Activated CD4-positive, alpha-beta T cell treated with anti-CD3 and anti-CD28 coated beads, Interleukin-2, Interleukin-4, amounts not matched to agents 100 ng/mL and 50 ng/mL, durations not matched to agents 16 hours and 8 hours (primary cell): Measurements from ENCODE around the gene IFITM10.

ENCODE experiments used
- DNase-seq: peaks from one replicate; pipeline ENCODE4 v3.0.0-alpha.2; 2020; ENCODE audit warnings: low spot score

IFITM10 gene

DNA sequence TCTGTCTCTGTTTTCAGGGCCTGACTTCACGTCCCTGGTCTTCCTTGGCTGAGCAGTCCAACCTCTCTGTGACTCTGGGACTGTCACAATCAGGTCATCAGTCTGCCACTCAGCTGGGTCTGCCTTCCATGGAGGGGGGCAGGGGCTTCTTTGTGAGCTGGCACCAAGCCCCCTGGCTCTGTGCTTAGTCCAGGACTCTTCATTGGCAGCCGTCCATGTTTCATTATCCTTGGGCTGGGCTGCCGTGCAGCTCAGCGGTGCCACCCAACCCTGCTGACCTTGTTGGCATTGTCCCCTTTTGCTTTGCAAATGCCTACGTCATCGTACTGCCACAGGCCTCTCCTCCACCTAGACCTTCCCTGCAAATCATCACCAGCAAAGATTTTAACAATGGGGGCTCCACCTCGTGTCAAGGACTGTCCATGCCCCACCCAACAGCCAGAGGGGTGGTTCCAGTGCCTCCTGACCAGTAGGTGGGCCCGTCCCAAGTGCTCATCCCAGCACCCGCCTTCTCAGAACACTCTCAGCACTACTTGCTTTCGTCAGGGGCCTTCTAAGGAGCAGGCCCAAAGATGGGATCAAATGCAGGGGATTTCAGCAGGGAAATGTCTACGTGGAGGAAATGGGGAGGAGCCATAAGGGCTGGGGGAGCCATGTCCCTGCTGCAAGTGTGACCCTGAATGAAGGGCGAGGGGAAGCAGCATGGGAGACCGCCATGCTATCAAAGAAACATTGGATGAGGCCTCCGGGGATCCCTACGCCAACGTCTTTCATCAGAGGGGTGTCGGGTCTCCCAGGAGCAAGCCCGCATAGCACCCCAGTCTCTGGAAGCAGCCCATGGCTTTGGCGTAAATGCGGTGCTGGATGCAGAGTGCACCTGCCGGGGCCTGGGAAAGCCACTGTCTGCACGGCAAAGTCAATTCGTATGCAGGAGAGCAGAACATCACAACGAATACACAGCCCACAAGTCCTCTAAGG lies 35.2 kb downstream of the IFITM10 start:
- no peak for DNase-seq

GRCh38 chr11:1708716-1709115 lies 41.7 kb downstream of the IFITM10 start:
- DNase-seq, result no peak

DNA sequence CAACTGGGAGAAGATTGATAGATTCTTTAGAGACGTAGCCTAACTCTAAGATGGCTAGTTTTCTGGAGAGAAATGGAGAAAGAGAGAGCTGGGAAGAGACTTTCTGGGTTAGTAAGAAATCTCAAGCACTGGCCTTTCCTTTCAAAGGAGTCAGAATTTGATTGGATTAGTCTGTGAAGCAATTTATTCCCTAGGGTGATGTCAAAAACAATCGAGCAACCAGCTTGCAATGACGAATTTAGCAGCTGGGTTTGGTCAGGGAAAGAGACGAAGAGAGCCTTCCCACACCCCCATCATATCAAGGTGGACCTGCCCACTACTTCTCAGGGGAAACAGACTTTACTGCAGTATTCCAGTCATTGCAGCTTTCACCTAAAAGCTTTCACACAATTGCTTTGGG lies 42.6 kb downstream of the IFITM10 start:
- no peak for DNase-seq

DNA sequence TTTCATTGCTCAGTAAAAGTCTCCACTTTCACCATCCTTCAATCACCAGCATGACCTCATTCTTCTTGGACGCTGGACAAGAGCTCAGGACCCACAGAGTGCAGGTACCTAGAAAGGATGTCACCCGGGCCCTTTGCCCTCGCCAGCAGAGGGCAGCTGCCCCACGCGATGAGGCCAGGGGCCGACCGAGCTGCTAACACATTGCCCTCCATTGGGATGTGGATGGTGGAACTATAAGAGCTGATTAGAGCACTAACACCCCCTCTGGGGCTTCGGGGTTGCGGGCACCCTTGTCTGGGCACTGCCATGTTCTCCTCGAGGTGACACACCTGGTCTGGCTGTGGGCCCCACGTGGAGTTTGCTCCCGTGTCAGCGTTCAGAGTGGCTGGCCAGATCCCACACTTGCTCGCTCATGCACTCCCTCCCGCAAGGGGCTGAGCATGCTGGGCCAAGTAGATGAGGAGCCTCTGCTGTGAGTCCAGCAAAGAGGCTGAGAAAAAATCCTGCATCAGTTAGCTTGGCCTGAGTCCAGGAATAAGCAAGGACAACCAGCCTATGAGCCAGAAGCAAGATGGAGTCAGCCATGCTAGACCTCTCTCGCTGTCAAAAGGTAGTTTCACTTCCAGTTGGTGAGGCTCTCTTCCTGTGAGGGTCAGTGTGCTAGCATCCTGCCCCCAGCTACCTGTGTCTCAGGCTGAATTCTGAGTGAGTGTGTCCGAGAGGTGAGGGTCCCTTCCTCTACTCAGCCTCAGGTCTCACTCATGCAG lies 43.6 kb downstream of the IFITM10 start:
- DNase-seq, result peak; percentile 15

GRCh38 chr11:1705126-1706052 lies 45.0 kb downstream of the IFITM10 start:
- peak; percentile 36 for DNase-seq

GRCh38 chr11:1703146-1703545 lies 47.2 kb downstream of the IFITM10 start:
- DNase-seq, result no peak

DNA sequence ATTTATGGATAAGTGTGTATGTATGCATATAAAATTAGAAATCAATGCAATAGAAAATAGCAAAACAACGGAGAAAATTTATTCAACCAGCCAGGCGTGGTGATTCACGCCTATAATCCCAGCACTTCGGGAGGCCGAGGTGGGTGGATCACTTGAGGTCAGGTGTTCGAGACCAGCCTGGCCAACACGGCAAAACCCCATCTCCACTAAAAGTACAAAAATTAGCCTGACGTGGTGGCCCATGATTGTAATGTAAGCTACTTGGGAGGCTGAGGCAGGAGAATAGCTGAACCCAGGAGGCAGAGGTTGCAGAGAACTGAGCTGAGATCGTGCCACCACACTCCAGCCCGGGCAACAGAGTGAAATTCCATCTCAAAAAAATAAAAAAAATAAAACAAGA lies 47.9 kb downstream of the IFITM10 start:
- DNase-seq, result no peak

DNA sequence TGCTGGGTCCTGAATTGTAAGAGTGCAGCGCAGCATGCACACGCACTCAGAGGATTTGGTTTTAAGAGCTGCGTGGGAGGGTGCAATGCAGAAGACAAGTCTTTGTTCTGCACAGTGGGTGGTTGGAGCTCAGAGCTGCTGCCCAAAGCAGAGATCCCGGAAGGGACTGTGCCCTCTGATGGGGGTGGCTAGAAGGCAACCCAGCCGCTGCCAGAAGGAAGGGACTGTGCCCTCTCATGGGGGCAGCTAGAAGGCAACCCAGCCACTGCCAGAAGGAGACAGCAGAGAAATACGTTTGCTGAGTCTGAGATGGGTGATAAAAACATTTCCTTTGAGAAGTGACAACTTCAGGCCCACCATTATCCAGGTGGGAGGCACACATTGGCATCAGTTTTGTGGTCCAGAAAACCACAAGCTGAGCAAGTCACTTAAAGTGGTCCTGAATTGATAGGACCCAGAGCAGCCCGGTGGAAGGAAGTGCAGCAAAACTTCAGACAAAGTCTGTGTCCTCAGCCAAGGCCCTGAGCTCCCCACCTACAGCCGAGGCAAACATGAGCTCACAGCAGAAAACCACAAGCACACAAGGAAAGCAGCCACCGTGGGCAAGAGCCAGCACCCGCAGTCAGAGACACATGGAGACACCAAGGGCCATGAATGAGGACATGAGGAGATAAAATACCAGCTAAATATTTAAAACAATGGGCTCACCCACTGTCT lies 49.1 kb downstream of the IFITM10 start:
- peak; percentile 19 for DNase-seq

GRCh38 chr11:1699771-1700170 lies 50.6 kb downstream of the IFITM10 start:
- no peak for DNase-seq

DNA sequence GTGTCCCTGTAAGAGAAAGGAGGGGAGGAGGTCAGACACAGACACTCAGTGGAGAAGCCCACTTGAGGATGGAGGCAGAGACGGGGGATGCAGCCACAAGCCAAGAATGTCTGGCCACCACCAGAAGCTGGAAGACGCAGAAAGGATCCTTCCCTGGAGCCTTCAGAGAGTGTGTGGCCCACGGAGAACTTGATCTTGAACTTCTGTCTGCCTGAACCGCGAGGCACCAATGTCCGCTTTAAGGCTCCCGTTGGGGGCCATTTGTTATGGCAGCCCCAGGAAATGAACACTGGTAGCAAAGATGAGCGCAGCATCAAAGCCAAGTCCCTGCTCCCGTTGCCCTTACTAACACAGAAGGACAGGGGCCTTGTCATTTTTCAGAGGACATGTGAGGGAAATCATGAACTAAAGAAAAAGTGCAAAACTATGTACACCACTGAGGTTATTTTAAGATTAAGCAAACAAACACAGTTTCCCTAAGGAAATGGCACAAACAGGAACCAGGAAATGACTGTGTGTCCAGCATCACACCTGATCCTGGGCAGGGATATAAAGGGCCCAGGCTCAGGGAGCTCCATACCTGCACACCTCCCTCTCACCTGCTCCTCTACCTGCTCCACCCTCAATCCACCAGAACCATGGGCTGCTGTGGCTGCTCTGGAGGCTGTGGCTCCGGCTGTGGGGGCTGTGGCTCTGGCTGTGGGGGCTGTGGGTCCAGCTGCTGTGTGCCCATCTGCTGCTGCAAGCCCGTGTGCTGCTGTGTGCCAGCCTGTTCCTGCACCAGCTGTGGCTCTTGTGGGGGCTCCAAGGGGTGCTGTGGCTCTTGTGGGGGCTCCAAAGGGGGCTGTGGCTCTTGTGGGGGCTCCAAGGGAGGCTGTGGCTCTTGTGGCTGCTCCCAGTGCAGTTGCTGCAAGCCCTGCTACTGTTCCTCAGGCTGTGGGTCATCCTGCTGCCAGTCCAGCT lies 53.5 kb downstream of the IFITM10 start, which contains the start of gene KRTAP5-6:
KRTAP5-6 (plus strand) TSS at position 588 of the 963 bp plus-strand sequence; CDS start at position 639, 51 bp downstream.
- no peak for DNase-seq

DNA sequence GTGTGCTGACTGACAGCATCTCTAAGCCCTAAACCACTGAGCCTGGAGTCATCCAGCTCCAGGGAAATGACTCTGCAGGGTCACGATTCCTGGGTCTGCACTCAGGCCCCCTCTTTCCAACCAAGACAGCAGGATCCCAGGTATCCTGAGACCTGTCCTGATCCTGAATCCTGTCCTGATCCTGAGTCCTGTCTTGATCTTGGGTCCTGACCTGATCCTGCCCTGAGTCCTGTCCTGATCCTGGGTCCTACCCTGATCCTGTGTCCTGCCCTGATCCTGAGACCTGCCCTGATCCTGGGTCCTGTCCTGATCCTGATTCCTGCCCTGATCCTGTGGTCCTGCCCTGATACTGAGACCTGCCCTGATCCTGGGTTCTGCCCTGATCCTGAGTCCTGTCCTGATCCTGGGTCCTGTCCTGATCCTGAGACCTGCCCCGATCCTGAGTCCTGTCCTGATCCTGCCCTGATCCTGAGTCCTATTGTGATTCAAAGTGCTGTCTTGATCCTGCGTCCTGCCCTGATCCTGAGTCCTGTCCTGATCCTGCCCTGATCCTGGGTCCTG lies 54.8 kb downstream of the IFITM10 start:
- DNase-seq, result no peak

DNA sequence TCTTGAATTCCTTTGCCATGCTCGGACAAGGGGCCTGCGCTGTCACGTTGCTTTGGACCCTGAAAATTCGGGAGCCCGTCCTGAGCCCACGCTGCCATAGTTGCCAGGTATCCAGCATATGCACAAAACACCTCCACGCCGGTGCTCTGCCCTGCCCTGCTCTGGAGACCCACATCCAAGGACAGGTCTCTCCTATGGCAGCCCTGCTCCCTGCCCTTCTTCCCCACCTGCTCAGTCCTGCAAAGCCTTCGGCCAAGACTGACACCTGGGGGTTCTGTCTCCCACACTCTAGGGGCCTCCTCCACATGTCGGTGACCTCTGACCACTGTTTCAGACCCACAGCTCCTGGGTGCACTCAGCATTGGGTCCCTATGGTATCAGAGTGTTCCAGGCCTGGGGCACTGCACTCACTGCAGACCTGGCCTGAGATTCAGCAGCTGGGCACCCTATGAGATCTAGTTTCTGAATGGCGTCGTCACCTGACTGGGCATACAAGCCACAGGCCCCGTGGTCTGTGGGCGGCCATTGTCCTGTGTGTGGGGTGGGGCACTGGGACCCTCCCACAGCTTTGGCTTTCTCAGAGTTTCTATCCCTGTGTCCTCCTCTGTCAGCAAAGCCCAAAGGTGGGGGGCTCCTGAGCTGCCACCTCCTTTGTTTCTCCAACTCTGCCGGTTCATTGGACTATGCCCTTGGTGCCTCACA lies 55.4 kb downstream of the IFITM10 start:
- no peak for DNase-seq

GRCh38 chr11:1694064-1694845 lies 56.1 kb downstream of the IFITM10 start:
- peak; percentile 85 for DNase-seq

DNA sequence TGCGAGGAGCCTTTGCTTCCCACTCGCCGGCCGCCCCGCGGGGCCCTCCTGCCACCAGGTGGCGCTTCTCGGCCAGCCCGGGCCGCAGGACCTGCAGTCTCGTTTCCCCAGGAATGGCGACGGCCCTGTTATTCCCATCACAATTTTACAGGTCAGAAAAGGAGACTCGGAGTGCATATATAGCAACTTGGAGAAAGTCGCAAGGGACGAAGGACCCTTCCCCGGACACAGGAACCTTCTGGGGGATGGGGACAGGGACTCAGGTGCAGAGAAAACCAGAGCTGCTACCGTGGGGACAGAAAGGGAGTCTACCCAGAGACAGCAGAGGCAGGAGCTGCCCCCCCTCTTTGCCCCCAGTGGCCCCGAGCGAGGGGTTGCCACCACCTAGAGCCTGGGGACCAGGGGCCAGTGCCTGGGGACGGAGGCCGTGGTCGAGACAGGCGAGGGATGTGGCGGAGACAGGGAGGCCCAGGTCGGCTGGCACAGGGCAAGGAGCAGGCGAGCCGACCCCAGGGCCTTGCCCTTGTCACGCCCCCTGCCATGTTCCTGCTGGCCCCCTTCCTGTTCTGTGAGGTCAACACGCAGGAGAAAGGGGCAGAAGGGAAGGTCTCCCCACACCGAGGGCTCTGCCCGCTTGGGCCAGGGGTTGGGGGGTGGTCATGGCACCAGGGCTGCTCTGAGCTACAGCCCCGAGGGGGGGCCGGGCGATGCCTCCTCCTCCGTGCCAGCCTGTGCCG lies 56.9 kb downstream of the IFITM10 start:
- DNase-seq, result peak; percentile 76

GRCh38 chr11:1692708-1693326 lies 57.6 kb downstream of the IFITM10 start:
- DNase-seq, result no peak

DNA sequence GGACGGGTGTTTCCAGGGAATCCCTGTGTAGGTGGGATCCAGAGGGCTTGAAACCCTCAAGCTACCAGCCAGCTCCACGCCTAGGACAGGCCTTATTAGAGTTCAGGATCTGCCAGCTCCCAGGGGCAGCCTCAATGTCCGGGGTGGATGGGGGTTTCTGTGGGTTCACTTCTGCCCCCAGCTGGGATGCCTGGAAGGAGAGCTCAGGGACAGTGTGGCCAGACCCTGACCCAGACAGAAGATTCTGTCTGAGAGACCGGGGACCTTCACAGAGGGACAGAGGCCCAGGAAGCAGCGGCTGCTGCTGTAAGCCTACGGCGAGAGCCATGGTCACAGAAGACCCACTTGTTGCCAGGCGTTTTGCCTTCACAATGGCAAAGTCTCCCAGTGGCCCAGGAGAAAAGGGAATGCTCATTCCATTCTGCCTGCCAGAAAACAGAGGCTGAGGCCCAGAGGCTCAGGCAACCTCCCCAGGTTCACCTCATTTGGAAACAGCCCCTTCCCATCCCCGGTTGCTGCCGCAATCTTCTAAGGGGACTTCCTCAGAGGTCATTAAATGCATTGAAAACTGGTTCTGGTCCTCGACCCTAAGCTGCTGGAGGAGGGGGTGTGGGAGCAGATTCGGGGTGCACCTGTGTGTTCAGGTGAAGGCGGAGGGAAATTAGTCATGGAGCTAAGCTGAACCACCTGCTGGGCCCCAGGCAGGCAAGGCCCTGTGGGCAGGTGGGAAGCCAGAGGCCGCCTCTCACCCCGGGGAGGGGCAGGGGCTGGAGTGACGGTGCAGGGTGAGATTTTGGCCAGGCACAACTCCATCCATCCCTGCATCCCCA lies 58.3 kb downstream of the IFITM10 start:
- DNase-seq, result no peak
